ENCODE measurements around the gene ULK3. TPM values are rescaled to one million over a fixed set of nuclear protein-coding genes. Genes with fewer than 3 reads are reported as not detected.

ULK3 gene
- total RNA-seq, 4 donors from 2014 or later, result 138 to 473 (median 312) TPM

DNA sequence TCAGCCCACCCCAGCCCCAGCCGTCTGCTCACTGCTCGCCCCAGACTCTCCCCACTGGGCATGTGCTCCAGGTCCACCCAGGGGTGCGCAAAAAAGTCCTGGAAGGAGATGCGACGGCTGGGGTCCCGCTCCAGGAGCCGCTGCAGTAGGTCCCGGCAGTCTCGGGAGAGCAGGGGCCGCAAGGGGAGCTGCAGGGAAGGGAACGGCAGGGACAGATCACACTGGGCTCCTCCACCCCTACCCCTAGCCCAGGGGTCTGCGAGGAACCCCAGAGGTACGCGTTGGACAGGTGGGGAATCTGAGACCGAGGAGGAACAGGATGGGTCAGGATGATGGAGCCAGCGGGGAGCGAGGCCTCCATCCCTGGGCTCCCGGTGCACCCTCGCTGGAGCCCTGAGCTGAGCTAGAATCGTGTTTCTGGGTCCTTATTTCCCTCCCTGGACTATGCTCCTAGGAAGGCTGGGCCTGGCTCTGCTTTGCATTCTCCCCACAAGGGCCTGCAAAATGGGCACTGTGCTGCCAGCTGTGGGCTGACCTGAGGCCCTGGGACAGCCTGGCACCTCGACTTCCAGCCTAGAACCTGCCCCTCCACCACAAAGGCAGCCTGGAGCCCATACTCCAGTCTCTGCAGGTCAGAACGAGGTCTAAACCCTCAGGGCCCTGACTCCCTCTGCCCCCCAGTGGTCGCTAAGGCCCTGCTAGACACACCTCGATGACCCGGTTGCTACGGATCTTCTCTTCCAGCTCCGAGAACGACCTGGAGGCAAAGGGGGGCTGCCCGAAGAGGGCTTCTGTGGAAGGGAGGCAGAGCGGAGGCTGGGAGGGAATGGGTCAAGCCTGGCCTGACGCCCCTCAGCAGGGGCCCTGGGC, 3.2 kb downstream of the ULK3 start:
- TF ChIP-seq POLR2A (IDR thresholded peaks at IDR 0.05), result no peak
- TF ChIP-seq, protein P1, sequence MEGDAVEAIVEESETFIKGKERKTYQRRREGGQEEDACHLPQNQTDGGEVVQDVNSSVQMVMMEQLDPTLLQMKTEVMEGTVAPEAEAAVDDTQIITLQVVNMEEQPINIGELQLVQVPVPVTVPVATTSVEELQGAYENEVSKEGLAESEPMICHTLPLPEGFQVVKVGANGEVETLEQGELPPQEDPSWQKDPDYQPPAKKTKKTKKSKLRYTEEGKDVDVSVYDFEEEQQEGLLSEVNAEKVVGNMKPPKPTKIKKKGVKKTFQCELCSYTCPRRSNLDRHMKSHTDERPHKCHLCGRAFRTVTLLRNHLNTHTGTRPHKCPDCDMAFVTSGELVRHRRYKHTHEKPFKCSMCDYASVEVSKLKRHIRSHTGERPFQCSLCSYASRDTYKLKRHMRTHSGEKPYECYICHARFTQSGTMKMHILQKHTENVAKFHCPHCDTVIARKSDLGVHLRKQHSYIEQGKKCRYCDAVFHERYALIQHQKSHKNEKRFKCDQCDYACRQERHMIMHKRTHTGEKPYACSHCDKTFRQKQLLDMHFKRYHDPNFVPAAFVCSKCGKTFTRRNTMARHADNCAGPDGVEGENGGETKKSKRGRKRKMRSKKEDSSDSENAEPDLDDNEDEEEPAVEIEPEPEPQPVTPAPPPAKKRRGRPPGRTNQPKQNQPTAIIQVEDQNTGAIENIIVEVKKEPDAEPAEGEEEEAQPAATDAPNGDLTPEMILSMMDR (IDR thresholded peaks at IDR 0.05), result no peak
- TF ChIP-seq EP300 (IDR thresholded peaks at IDR 0.05; ENCODE audit: low read depth), result no peak
- TF ChIP-seq POLR2AphosphoS5 (IDR thresholded peaks at IDR 0.05), result no peak
- Histone ChIP-seq H3K4me3 (no peak overlapping the region), H3K4me1 (peaks cover 19 to 30% (median 25%) of the 10 kb centered on the region in 4 donors), H3K27ac (no peak overlapping the region), H3K36me3 (peaks cover 0 to 3% (median 1%) of the 10 kb centered on the region in 4 donors), H3K27me3 (no peaks in the 10 kb centered on the region), H3K9me3 (no peaks in the 10 kb centered on the region)
- intact Hi-C loops (cut with DNase I; ENCODE audit: low total_unique reads), result loop anchor here (5.0 to 10.0 kb wide), 2 partner anchors 57 to 115 kb away; partner anchors contain the start of genes CSK and RPP25
- WGBS, 2 donors (ENCODE audit: low coverage in 1 of 2), result 87% methylated on average over 31 of the region's 31 CpGs; no CpG with 5 or more reads in 1 of the 2 donors
- DNase-seq, result no peak
- in situ Hi-C loops (cut with MboI; ENCODE audit: low pct_ligation_motif_present in 1 of 4, low pct_unique_long_range_greater_than_20kb in 1 of 4, low sequenced_read_pairs in 3 of 4), result loop anchor here in 1 of 4 donors (10.0 kb wide), 1 partner anchor 65 kb away; the partner anchor contains the start of gene FAM219B

DNA sequence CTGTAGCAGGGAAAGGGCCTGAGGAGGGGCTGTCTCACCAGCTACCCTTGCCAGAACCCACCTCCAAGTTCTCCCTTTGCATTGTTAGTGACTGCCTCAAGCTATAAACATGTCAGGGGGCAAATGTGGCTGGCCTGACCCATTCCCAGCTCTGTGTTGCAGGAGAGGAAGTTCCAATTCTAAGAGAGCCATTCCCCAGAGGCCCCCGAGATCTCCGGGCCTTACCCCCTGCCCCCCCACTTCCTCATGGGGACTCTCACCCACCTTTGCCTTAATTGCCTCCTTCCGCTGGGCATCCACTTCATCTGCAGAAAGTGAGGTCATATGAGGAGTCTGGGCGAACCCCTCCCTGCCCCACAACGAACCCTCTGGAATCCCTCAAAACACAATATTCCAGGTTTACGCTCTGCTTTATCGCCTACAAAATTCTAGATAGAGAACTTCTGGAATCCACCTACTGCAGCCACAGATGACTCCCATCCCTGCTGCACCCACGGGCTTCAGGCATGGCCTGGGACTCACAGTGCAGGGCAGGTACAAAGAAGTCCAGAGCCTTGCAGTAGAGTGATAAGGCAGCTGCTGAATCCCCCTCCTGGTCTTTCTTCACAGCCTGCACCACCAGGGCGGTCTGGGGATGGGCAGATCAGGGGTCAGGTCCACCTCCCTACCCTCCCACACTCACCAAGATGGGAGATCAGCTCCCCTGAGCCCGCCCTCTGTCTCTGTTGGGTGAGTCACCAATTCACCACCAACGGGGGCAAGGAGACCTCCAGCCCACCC, 4.0 kb downstream of the ULK3 start:
- intact Hi-C loops (cut with DNase I; ENCODE audit: low total_unique reads) (no loop called here), in situ Hi-C loops (cut with MboI; ENCODE audit: low pct_ligation_motif_present in 1 of 4, low pct_unique_long_range_greater_than_20kb in 1 of 4, low sequenced_read_pairs in 3 of 4) (loop anchor here in 1 of 4 donors (10.0 kb wide), 1 partner anchor 66 kb away; the partner anchor contains the start of gene FAM219B)
- Histone ChIP-seq H3K27ac (no peak overlapping the region), H3K4me1 (peaks cover 19 to 25% (median 24%) of the 10 kb centered on the region in 4 donors), H3K36me3 (no peaks in the 10 kb centered on the region), H3K4me3 (no peak overlapping the region), H3K9me3 (no peaks in the 10 kb centered on the region), H3K27me3 (no peaks in the 10 kb centered on the region)
- no peak for DNase-seq
- TF ChIP-seq POLR2A (IDR thresholded peaks at IDR 0.05) (no peak), EP300 (IDR thresholded peaks at IDR 0.05; ENCODE audit: low read depth) (no peak), POLR2AphosphoS5 (IDR thresholded peaks at IDR 0.05) (no peak)
- TF ChIP-seq, protein P1 (IDR thresholded peaks at IDR 0.05), result no peak
- 85% methylated on average over 11 of the region's 11 CpGs; no CpG with 5 or more reads in 1 of the 2 donors for WGBS, 2 donors (ENCODE audit: low coverage in 1 of 2)

DNA sequence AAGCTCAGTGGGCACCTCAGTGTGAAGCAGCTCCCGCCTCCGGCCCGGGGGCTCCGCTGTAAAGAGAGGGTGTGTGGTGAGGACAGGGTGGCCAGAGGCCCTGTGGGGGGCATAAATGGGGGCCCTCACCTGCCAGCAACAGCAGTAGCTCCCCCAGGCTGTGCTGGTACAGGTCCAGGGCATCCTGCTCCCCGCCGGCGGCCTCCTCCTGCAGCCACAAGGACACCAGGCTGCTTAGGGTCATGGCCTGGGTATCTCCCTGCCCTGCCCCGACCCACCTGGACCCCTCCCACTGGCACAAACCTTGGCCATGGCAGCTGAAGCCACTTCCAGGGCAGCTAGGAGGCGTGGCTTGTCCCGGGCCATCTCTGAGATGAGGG, 4.8 kb downstream of the ULK3 start:
- Histone ChIP-seq H3K4me1 (peaks cover 13 to 17% (median 16%) of the 10 kb centered on the region in 4 donors), H3K36me3 (no peaks in the 10 kb centered on the region), H3K27ac (no peak overlapping the region), H3K9me3 (no peaks in the 10 kb centered on the region), H3K27me3 (no peaks in the 10 kb centered on the region), H3K4me3 (no peak overlapping the region)
- WGBS, 2 donors (ENCODE audit: low coverage in 1 of 2), result 90% methylated on average over 7 of the region's 10 CpGs; no CpG with 5 or more reads in 1 of the 2 donors
- no peak for DNase-seq
- TF ChIP-seq POLR2AphosphoS5 (IDR thresholded peaks at IDR 0.05) (no peak), EP300 (IDR thresholded peaks at IDR 0.05; ENCODE audit: low read depth) (no peak), POLR2A (IDR thresholded peaks at IDR 0.05) (no peak)
- TF ChIP-seq, protein P1 (IDR thresholded peaks at IDR 0.05), result no peak
- in situ Hi-C loops (cut with MboI; ENCODE audit: low pct_ligation_motif_present in 1 of 4, low pct_unique_long_range_greater_than_20kb in 1 of 4, low sequenced_read_pairs in 3 of 4), result loop anchor here in 1 of 4 donors (10.0 kb wide), 1 partner anchor 67 kb away; the partner anchor contains the start of gene FAM219B
- intact Hi-C loops (cut with DNase I; ENCODE audit: low total_unique reads), result no loop called here
